HL-60 (cell line): ENCODE results near the gene TRAT1.

Source experiments
- POLR2AphosphoS5 ChIP-seq: IDR thresholded peaks from 2 replicates; pipeline ENCODE4 v1.6.1; 2012; ENCODE audit warnings: low read depth
- SPI1 ChIP-seq: IDR thresholded peaks from 2 replicates; pipeline ENCODE4 v1.6.1; 2012; ENCODE audit warnings: low read depth, mild to moderate bottlenecking, borderline replicate concordance
- TF ChIP-seq, protein P1 (sequence below): IDR thresholded peaks from one replicate; pipeline ENCODE4 v1.5.1; 2011; ENCODE audit warnings: low read length, control low read depth, inconsistent platforms; ENCODE audit not compliant: insufficient read depth

DNA sequence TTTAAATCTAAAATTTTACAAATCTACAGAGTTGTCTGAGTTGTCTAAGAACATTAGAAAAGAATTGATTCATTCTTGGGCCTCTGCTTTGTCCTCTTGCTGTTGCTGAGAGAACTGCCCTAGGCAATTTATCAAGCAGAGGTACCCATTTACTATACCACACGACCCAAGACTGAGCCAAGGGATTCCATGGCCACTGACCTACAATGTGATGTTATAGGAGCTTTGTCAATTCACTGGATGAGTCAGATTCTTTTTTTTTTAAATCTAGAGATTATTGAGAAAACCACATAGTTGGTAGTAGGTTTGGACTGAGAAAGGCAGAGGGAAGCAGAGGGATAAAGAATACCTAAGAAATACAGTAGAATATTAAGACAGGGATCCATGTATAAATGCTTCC is 55.3 kb downstream of the TRAT1 start:
- no peak for TF ChIP-seq SPI1
- TF ChIP-seq, protein P1, sequence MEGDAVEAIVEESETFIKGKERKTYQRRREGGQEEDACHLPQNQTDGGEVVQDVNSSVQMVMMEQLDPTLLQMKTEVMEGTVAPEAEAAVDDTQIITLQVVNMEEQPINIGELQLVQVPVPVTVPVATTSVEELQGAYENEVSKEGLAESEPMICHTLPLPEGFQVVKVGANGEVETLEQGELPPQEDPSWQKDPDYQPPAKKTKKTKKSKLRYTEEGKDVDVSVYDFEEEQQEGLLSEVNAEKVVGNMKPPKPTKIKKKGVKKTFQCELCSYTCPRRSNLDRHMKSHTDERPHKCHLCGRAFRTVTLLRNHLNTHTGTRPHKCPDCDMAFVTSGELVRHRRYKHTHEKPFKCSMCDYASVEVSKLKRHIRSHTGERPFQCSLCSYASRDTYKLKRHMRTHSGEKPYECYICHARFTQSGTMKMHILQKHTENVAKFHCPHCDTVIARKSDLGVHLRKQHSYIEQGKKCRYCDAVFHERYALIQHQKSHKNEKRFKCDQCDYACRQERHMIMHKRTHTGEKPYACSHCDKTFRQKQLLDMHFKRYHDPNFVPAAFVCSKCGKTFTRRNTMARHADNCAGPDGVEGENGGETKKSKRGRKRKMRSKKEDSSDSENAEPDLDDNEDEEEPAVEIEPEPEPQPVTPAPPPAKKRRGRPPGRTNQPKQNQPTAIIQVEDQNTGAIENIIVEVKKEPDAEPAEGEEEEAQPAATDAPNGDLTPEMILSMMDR = no peak
- TF ChIP-seq POLR2AphosphoS5 = no peak
